SJCRH30 (cell line): ENCODE measurements around the gene HOXD12. TPM values are rescaled to one million over a fixed set of nuclear protein-coding genes. Genes with fewer than 3 reads are reported as not detected.
A peak's percentile ranks its signal among the peaks of the same experiment; 100 is the strongest.

Experiments
- DNase-seq, 2 experiments: peaks; one replicate each; pipeline ENCODE4 v3.0.0-alpha.2; 2015 to 2020
- H3K27ac ChIP-seq: fragments of 250-450 bp; sonication (Bioruptor Pico); 2 replicates; pipeline ENCODE4 v1.5.1; 2020; ENCODE audit warnings: mild to moderate bottlenecking, moderate library complexity
- H3K27me3 ChIP-seq: fragments of 250-450 bp; sonication (Bioruptor Pico); 2 replicates; pipeline ENCODE4 v1.5.1; 2020; ENCODE audit warnings: mild to moderate bottlenecking, moderate library complexity
- H3K36me3 ChIP-seq: fragments of 250-450 bp; sonication (Bioruptor Pico); 2 replicates; pipeline ENCODE4 v1.5.1; 2020; ENCODE audit warnings: mild to moderate bottlenecking, moderate library complexity
- H3K4me1 ChIP-seq: fragments of 250-450 bp; sonication (Bioruptor Pico); 2 replicates; pipeline ENCODE4 v1.5.1; 2020; ENCODE audit warnings: mild to moderate bottlenecking, moderate library complexity
- H3K4me3 ChIP-seq: fragments of 250-450 bp; sonication (Bioruptor Pico); 2 replicates; pipeline ENCODE4 v1.5.1; 2020; ENCODE audit warnings: mild to moderate bottlenecking, moderate library complexity
- H3K9me3 ChIP-seq: fragments of 250-450 bp; sonication (Bioruptor Pico); replicated peaks from 2 replicates; pipeline ENCODE4 v1.5.1; 2020; ENCODE audit warnings: mild to moderate bottlenecking, moderate library complexity
- total RNA-seq: library from RNA; depleted of rRNA; stranded (reverse); fragments of >200 nt; shearing (Covaris generic); gene quantifications from 2 replicates; pipeline ENCODE4 v1.2.3, GENCODE V29; 2014; rRNA removed

HOXD12 gene
- total RNA-seq = 0.10 TPM in 1 of 2 replicates, not detected in the other

GRCh38 chr2:176099728-176100546, at the start of gene HOXD12:
HOXD12 (plus strand) TSS chr2:176099795; CDS start chr2:176099802, 7 bp downstream.
- no peak within 1 kb of the TSS; the same call in 1 of the 2 replicates for H3K27ac ChIP-seq
- H3K27me3 ChIP-seq = no peaks in the 10 kb centered on the region
- no peaks in the 10 kb centered on the region for H3K4me1 ChIP-seq
- no peaks in the 10 kb centered on the region for H3K9me3 ChIP-seq
- H3K4me3 ChIP-seq = peak within 1 kb of the TSS; percentile 73
- no peak for DNase-seq
- H3K36me3 ChIP-seq = no peaks in the 10 kb centered on the region

GRCh38 chr2:176056406-176056805, 43.2 kb upstream of the HOXD12 start:
- no peaks in the 10 kb centered on the region for H3K27me3 ChIP-seq
- H3K27ac ChIP-seq = no peak overlapping the region
- no peaks in the 10 kb centered on the region for H3K36me3 ChIP-seq
- H3K9me3 ChIP-seq = no peaks in the 10 kb centered on the region
- 0 out of 2 replicates have a peak, but pooled peaks cover 3% of the 10 kb centered on the region for H3K4me1 ChIP-seq
- peak; percentile 72 to 77 for DNase-seq
- no peak overlapping the region for H3K4me3 ChIP-seq

GRCh38 chr2:176063958-176064357, 35.6 kb upstream of the HOXD12 start:
- Histone ChIP-seq H3K4me3 (no peak overlapping the region), H3K27ac (no peak overlapping the region), H3K9me3 (no peaks in the 10 kb centered on the region), H3K27me3 (no peaks in the 10 kb centered on the region), H3K4me1 (no peaks in the 10 kb centered on the region), H3K36me3 (no peaks in the 10 kb centered on the region)
- DNase-seq = no peak

GRCh38 chr2:176066645-176067588, 32.7 kb upstream of the HOXD12 start:
- H3K4me3 ChIP-seq = no peak overlapping the region
- H3K27ac ChIP-seq = no peak overlapping the region
- DNase-seq = no peak
- no peaks in the 10 kb centered on the region for H3K27me3 ChIP-seq
- H3K36me3 ChIP-seq = no peaks in the 10 kb centered on the region
- H3K4me1 ChIP-seq = no peaks in the 10 kb centered on the region
- H3K9me3 ChIP-seq = no peaks in the 10 kb centered on the region

- Histone ChIP-seq H3K36me3 (no peaks in the 10 kb centered on the region), H3K27ac (no peak overlapping the region), H3K27me3 (no peaks in the 10 kb centered on the region), H3K9me3 (no peaks in the 10 kb centered on the region), H3K4me1 (no peaks in the 10 kb centered on the region), H3K4me3 (no peak overlapping the region)
- DNase-seq = no peak
Measured at GRCh38 chr2:176067589-176068418, 31.8 kb upstream of the HOXD12 start.

- H3K9me3 ChIP-seq = no peaks in the 10 kb centered on the region
- no peaks in the 10 kb centered on the region for H3K36me3 ChIP-seq
- H3K27ac ChIP-seq = no peak overlapping the region
- no peak overlapping the region for H3K4me3 ChIP-seq
- no peaks in the 10 kb centered on the region for H3K27me3 ChIP-seq
- no peak for DNase-seq
- H3K4me1 ChIP-seq = no peaks in the 10 kb centered on the region
Measured at GRCh38 chr2:176068419-176068832, 31.2 kb upstream of the HOXD12 start.

GRCh38 chr2:176071330-176072291, 28.0 kb upstream of the HOXD12 start:
- DNase-seq = no peak
- H3K36me3 ChIP-seq = no peaks in the 10 kb centered on the region

GRCh38 chr2:176072292-176072669, 27.3 kb upstream of the HOXD12 start:
- H3K27ac ChIP-seq = no peak overlapping the region
- H3K27me3 ChIP-seq = no peaks in the 10 kb centered on the region
- H3K4me1 ChIP-seq = peaks cover 2% of the 10 kb centered on the region; the same call in 1 of the 2 replicates
- H3K36me3 ChIP-seq = no peaks in the 10 kb centered on the region
- no peak overlapping the region for H3K4me3 ChIP-seq
- H3K9me3 ChIP-seq = no peaks in the 10 kb centered on the region
- DNase-seq = no peak

More at GRCh38 chr2:176071330-176072291, 28.0 kb upstream of the HOXD12 start:
- no peaks in the 10 kb centered on the region for H3K9me3 ChIP-seq
- H3K27me3 ChIP-seq = no peaks in the 10 kb centered on the region
- no peak overlapping the region for H3K27ac ChIP-seq
- peaks cover 2% of the 10 kb centered on the region; the same call in 1 of the 2 replicates for H3K4me1 ChIP-seq
- no peak overlapping the region for H3K4me3 ChIP-seq

GRCh38 chr2:176072951-176073904, 26.4 kb upstream of the HOXD12 start:
- DNase-seq = no peak
- no peak overlapping the region for H3K4me3 ChIP-seq
- peaks cover 2% of the 10 kb centered on the region; the same call in 1 of the 2 replicates for H3K4me1 ChIP-seq
- no peak overlapping the region for H3K27ac ChIP-seq
- H3K9me3 ChIP-seq = no peaks in the 10 kb centered on the region
- no peaks in the 10 kb centered on the region for H3K27me3 ChIP-seq
- no peaks in the 10 kb centered on the region for H3K36me3 ChIP-seq

- no peaks in the 10 kb centered on the region for H3K27me3 ChIP-seq
- DNase-seq = peak in 1 of 2 experiments; percentile 46
- H3K4me3 ChIP-seq = peak overlapping the region; percentile 66
- peak overlapping the region; percentile 80 for H3K27ac ChIP-seq
- no peaks in the 10 kb centered on the region for H3K36me3 ChIP-seq
- H3K9me3 ChIP-seq = no peaks in the 10 kb centered on the region
- peaks cover 2% of the 10 kb centered on the region; the same call in 1 of the 2 replicates for H3K4me1 ChIP-seq
Measured at GRCh38 chr2:176074919-176075425, 24.6 kb upstream of the HOXD12 start.

GRCh38 chr2:176075481-176075880, 24.1 kb upstream of the HOXD12 start:
- H3K9me3 ChIP-seq = no peaks in the 10 kb centered on the region
- no peaks in the 10 kb centered on the region for H3K27me3 ChIP-seq
- H3K4me3 ChIP-seq = peak overlapping the region; percentile 66
- H3K4me1 ChIP-seq = peaks cover 2% of the 10 kb centered on the region; the same call in 1 of the 2 replicates
- no peaks in the 10 kb centered on the region for H3K36me3 ChIP-seq
- H3K27ac ChIP-seq = peak overlapping the region; percentile 80
- DNase-seq = peak; percentile 89 to 94

GRCh38 chr2:176076063-176076462, 23.5 kb upstream of the HOXD12 start:
- Histone ChIP-seq H3K4me1 (peaks cover 2% of the 10 kb centered on the region; the same call in 1 of the 2 replicates), H3K27ac (peak overlapping the region; percentile 80)

More at GRCh38 chr2:176076063-176076462, 23.5 kb upstream of the HOXD12 start:
- no peak for DNase-seq
- H3K9me3 ChIP-seq = no peaks in the 10 kb centered on the region
- no peaks in the 10 kb centered on the region for H3K36me3 ChIP-seq
- no peaks in the 10 kb centered on the region for H3K27me3 ChIP-seq
- peak overlapping the region; percentile 66 for H3K4me3 ChIP-seq
